ENCODE data around the gene DNAH17. TPM values are rescaled to one million over a fixed set of nuclear protein-coding genes. Genes with fewer than 3 reads are reported as not detected.

The DNAH17 gene
- total and polyA plus RNA-seq, 2 experiments from 2014 or later: 0.64 TPM; not detected in 1

DNA sequence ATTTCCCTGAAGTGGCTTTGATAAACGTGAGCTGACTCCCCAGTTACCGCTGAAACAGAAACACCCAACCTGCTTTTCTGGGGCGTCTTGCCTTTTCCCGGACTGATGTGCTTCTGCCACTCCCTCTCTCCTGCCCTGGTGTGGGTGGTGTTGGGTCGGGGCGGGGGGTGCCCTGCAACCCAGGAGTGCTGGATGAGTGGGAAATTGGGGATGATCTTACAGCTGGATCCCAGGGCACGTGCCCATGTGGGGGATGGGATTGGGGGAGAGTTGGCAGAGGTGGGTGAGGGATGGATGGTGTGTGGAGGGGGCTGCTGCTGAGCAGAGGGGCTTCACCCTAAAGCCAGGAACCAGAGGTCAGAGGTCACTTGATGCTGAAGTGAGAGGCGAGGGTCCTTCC lies 170.3 kb downstream of the DNAH17 start:
- 98% methylated on average over 7 to 8 of the region's 8 CpGs for WGBS, 2 experiments (ENCODE audit: low coverage in 1 of 2, low lambda C conversion rate in 2 of 2, missing lambda C conversion rate in 2 of 2)
- no peaks in the 10 kb centered on the region for H3K9me3 ChIP-seq (ENCODE audit: low read depth)
- H2AFZ ChIP-seq: no peak overlapping the region
- no peak for DNase-seq
- in situ Hi-C loops (cut with MboI): no loop called here
- H3K79me2 ChIP-seq (ENCODE audit: insufficient read depth): peaks cover 91% of the 10 kb centered on the region
- no peak overlapping the region for H3K27ac ChIP-seq
- no peaks in the 10 kb centered on the region for H3K9me2 ChIP-seq (ENCODE audit: insufficient read depth)
- no peak for TF ChIP-seq EZH2phosphoT487 (IDR thresholded peaks at IDR 0.05; ENCODE audit: insufficient read depth, low read depth)
- no peak for TF ChIP-seq EZH2 (IDR thresholded peaks at IDR 0.05; ENCODE audit: insufficient read depth, poor library complexity, severe bottlenecking)
- H3K27me3 ChIP-seq (replicated peaks; ENCODE audit: insufficient read depth): no peaks in the 10 kb centered on the region
- H3K4me1 ChIP-seq (ENCODE audit: insufficient read depth): no peaks in the 10 kb centered on the region
- no peaks in the 10 kb centered on the region for H3F3A ChIP-seq (ENCODE audit: insufficient read depth)
- H4K20me1 ChIP-seq (ENCODE audit: insufficient read depth): 0 out of 2 replicates have a peak, but pooled peaks cover 4% of the 10 kb centered on the region
- H3K9ac ChIP-seq: no peak overlapping the region
- no peak overlapping the region for H3K4me3 ChIP-seq
- peaks cover 4% of the 10 kb centered on the region; the same call in 1 of the 2 replicates for H3K36me3 ChIP-seq (ENCODE audit: low read depth)
- H3K4me2 ChIP-seq (ENCODE audit: unreplicated experiment): no peak overlapping the region

DNA sequence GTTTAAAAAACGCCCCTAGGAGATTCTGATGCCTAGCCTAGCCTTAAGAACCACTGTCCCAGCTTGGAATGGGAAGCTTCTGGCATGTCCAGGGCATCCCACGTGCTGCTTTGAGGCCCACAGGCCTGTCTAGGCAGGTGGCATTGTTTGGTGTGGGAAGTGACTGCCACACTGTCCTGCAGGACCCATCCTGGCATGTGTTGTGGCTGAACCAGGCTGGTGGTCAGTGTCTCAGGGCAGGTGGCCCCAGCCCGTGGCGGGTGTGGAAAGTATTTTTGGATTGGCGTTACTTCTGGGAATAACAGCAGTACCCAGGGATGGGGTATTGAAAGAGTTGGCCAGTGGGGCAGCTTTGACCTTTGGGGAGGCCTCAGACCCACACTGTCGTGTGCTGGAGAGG lies 170.8 kb downstream of the DNAH17 start:
- 0 out of 2 replicates have a peak, but pooled peaks cover 4% of the 10 kb centered on the region for H4K20me1 ChIP-seq (ENCODE audit: insufficient read depth)
- no peak overlapping the region for H3K4me2 ChIP-seq (ENCODE audit: unreplicated experiment)
- no peak overlapping the region for H3K4me3 ChIP-seq
- DNase-seq: no peak
- no peaks in the 10 kb centered on the region for H3K4me1 ChIP-seq (ENCODE audit: insufficient read depth)
- no peaks in the 10 kb centered on the region for H3K9me2 ChIP-seq (ENCODE audit: insufficient read depth)
- no peak overlapping the region for H3K9ac ChIP-seq
- TF ChIP-seq EZH2 (IDR thresholded peaks at IDR 0.05; ENCODE audit: insufficient read depth, poor library complexity, severe bottlenecking) (no peak), EZH2phosphoT487 (IDR thresholded peaks at IDR 0.05; ENCODE audit: insufficient read depth, low read depth) (no peak)
- H3K36me3 ChIP-seq (ENCODE audit: low read depth): peaks cover 4% of the 10 kb centered on the region; the same call in 1 of the 2 replicates
- peaks cover 86% of the 10 kb centered on the region for H3K79me2 ChIP-seq (ENCODE audit: insufficient read depth)
- no peaks in the 10 kb centered on the region for H3K9me3 ChIP-seq (ENCODE audit: low read depth)
- H3K27me3 ChIP-seq (replicated peaks; ENCODE audit: insufficient read depth): no peaks in the 10 kb centered on the region
- no peak overlapping the region for H3K27ac ChIP-seq
- in situ Hi-C loops (cut with MboI): no loop called here
- H2AFZ ChIP-seq: no peak overlapping the region
- no peaks in the 10 kb centered on the region for H3F3A ChIP-seq (ENCODE audit: insufficient read depth)
- WGBS, 2 experiments (ENCODE audit: low coverage in 1 of 2, low lambda C conversion rate in 2 of 2, missing lambda C conversion rate in 2 of 2): 83 to 88% methylated on average over 6 of the region's 6 CpGs

DNA sequence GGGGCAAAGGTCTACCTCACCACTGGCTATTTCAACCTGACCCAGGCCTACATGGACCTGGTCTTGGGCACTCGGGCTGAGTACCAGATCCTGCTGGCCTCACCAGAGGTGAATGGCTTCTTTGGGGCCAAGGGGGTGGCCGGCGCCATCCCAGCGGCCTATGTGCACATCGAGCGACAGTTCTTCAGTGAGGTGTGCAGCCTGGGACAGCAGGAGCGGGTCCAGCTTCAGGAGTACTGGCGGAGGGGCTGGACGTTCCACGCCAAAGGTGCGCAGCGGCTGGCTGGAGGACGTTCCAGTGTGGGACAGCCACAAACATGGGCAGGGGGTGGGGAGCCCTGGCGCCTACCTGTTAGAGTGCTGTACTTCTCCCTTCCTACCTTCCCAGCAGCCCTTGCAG lies 173.4 kb downstream of the DNAH17 start:
- Histone ChIP-seq H2AFZ (no peak overlapping the region), H3K27me3 (replicated peaks; ENCODE audit: insufficient read depth) (no peaks in the 10 kb centered on the region), H3K4me3 (no peak overlapping the region), H4K20me1 (ENCODE audit: insufficient read depth) (0 out of 2 replicates have a peak, but pooled peaks cover under 1% of the 10 kb centered on the region), H3K9ac (no peak overlapping the region), H3K9me3 (ENCODE audit: low read depth) (no peaks in the 10 kb centered on the region), H3K79me2 (ENCODE audit: insufficient read depth) (peaks cover 79% of the 10 kb centered on the region), H3K27ac (no peak overlapping the region), H3K4me1 (ENCODE audit: insufficient read depth) (no peaks in the 10 kb centered on the region), H3K36me3 (ENCODE audit: low read depth) (peaks cover 12% of the 10 kb centered on the region; the same call in 1 of the 2 replicates), H3F3A (ENCODE audit: insufficient read depth) (no peaks in the 10 kb centered on the region), H3K9me2 (ENCODE audit: insufficient read depth) (no peaks in the 10 kb centered on the region), H3K4me2 (ENCODE audit: unreplicated experiment) (no peak overlapping the region)
- 96 to 98% methylated on average over 14 of the region's 14 CpGs for WGBS, 2 experiments (ENCODE audit: low coverage in 1 of 2, low lambda C conversion rate in 2 of 2, missing lambda C conversion rate in 2 of 2)
- TF ChIP-seq EZH2phosphoT487 (IDR thresholded peaks at IDR 0.05; ENCODE audit: insufficient read depth, low read depth): no peak
- no peak for TF ChIP-seq EZH2 (IDR thresholded peaks at IDR 0.05; ENCODE audit: insufficient read depth, poor library complexity, severe bottlenecking)
- in situ Hi-C loops (cut with MboI): no loop called here
- no peak for DNase-seq

DNA sequence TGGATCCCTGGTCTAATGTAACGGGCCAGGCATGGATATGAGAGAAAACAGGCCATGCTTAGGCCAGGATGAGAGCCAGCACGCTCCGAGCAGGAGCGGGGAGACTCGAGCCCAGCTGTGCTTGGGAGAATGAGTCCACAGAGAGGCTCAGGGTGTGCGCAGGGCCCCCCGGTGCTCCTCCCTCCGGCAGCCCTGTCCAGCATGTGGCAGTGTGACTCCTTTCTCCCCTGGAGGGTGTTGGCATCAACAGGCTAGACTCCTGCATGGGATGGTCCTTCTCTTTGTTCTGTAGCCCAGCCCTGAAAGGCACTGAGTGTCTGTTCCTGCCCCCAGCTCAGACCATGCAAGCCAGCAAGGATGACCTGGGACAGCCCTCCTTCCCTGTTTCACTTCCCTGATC lies 175.3 kb downstream of the DNAH17 start:
- Histone ChIP-seq H3K79me2 (ENCODE audit: insufficient read depth) (peaks cover 79% of the 10 kb centered on the region), H3K27me3 (replicated peaks; ENCODE audit: insufficient read depth) (no peaks in the 10 kb centered on the region), H3K4me1 (ENCODE audit: insufficient read depth) (no peaks in the 10 kb centered on the region; the same call in 1 of the 2 replicates), H4K20me1 (ENCODE audit: insufficient read depth) (no peaks in the 10 kb centered on the region), H2AFZ (no peak overlapping the region), H3K9me3 (ENCODE audit: low read depth) (no peaks in the 10 kb centered on the region), H3K9me2 (ENCODE audit: insufficient read depth) (no peaks in the 10 kb centered on the region), H3K36me3 (ENCODE audit: low read depth) (peaks cover 12% of the 10 kb centered on the region; the same call in 1 of the 2 replicates), H3K4me3 (no peak overlapping the region), H3K4me2 (ENCODE audit: unreplicated experiment) (no peak overlapping the region), H3K9ac (no peak overlapping the region), H3F3A (ENCODE audit: insufficient read depth) (no peaks in the 10 kb centered on the region), H3K27ac (no peak overlapping the region)
- no peak for DNase-seq
- in situ Hi-C loops (cut with MboI): no loop called here
- WGBS, 2 experiments (ENCODE audit: low coverage in 1 of 2, low lambda C conversion rate in 2 of 2, missing lambda C conversion rate in 2 of 2): 64 to 79% methylated on average over 6 to 7 of the region's 8 CpGs
- TF ChIP-seq EZH2phosphoT487 (IDR thresholded peaks at IDR 0.05; ENCODE audit: insufficient read depth, low read depth) (no peak), EZH2 (IDR thresholded peaks at IDR 0.05; ENCODE audit: insufficient read depth, poor library complexity, severe bottlenecking) (no peak)
